A172 (cell line): ENCODE measurements around the gene STAG3. TPM values are rescaled to one million over a fixed set of nuclear protein-coding genes. Genes with fewer than 3 reads are reported as not detected.
"Not testable (repeated sequence)": the region's sequence is repeated elsewhere in the genome, so short reads cannot be mapped to it uniquely, and the experiment has no call there.

Experiments
- DNase-seq: peaks from one replicate; pipeline ENCODE4 v3.0.0-alpha.2; 2015; ENCODE audit warnings: low spot score
- total RNA-seq: library from RNA; depleted of rRNA; stranded (reverse); fragments of >200 nt; shearing (Covaris generic); gene quantifications from 2 replicates; pipeline ENCODE4 v1.2.3, GENCODE V29; 2014

The STAG3 gene
- total RNA-seq, 1 experiment from 2014 or later: 9.0 TPM

DNA sequence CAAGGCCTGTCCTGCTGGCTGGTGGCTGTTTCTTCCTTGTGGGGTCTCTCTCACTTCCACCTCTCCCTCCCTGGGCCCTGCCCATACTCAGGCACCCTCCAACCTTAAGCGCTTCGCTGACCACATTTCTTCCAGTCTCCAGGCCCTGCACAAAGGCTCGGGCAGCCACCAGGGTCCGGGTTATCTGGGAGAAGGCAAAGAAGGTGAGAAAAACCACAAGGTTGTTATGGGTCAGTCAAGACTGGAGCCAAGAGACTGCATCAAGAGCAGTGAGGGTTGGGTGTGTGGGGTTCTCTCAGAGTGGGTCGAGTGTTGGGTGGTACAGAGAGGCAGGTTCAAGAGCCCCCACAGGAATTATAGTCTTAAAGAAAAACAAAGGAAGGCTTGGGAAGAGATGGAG, 3.1 kb upstream of the STAG3 start:
- DNase-seq: no peak

DNA sequence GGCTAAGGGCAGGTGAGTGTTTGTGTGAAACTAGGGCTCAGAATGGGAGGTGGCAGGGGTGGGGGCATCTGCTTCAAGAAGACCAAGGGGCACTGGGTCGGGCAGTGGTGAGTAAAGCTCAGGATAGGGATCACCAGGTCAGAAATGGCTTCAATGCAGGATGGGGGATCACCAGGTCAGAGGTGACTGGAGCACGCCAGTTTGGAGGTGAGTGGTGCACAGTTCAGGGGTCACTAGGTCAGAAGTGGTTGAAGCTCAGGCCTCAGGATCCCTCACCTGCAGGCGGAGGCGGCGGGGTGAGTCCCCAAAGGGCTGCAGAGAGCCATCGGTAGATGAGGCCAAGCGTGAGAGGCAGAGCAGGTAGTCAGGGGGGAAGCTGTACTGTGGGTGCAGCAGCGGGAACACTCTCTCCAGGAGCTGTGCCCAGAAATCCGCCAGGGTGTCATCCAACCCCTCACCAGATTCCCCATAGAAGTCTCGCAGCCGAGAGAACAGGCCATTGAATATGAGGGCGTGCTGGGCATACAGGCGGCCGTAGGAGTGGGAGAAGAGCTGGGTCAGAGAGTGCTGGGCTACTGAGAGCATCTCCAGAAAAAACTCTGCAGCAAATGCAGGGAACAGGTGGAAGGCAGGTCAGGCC, 2.3 kb upstream of the STAG3 start:
- DNase-seq: no peak

DNA sequence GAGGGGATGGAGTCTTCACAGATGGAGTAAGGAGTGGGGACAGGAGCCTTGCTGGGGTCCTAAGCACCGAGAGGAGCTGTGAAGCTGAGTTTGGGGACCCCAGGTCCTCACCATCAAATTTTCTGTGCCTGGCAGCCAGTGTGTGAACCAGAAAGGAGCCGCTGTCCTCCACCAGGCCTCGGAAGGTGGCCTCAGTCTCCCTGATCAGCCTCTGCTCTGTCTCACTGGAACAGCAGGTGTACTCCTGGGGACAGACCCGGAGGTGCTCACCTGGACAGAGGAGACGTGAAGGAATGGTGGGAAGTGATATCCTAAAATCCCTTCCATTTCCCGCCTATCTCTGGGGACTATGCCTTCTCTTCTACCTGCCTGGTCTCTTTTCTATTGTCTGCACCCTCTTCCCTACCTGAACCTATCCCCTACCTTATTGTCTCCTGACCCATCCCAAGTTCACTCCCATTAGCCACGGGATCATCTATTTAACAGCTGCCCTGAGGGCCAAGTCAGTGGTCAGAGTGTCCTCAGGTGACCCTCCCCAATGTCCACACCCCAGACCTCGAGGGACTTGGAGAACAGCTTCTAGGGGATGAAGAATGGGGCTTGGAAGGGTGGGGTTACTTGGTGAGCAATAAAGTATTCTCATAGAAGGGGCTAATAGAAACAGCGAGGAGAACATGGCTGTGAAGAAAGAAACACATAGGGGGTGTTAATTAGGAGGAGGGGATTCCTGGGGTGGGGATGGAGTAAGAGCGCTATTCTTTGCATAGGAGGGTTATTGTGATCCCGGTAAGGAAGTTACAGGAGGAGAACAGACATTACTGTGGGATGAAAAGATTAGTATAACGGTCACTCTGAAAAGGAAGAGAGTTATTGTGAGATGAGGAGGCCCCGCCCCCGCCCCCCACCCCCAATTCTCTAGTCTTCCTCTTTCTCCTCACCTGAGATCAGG, 1.3 kb upstream of the STAG3 start:
- no peak for DNase-seq

DNA sequence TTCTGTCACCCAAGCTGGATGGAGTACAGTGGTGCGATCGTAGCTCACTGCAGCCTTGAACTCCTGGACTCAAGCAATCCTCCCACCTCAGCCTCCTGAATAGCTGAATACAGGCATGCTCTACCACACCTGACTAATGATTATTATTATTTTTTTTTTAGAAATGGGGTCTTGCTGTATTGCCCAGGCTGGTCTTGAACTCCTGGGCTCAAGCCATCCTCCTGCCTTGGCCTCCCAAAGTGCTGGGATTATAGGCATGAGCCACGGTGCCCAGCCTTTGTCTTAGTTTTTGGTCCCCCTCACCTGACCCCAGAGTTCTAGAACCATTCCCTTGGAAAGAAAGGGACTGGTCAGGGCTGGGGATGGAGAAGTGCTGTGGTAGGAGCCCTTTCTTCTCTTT, 2.4 kb downstream of the STAG3 start:
- DNase-seq: not testable (repeated sequence)

DNA sequence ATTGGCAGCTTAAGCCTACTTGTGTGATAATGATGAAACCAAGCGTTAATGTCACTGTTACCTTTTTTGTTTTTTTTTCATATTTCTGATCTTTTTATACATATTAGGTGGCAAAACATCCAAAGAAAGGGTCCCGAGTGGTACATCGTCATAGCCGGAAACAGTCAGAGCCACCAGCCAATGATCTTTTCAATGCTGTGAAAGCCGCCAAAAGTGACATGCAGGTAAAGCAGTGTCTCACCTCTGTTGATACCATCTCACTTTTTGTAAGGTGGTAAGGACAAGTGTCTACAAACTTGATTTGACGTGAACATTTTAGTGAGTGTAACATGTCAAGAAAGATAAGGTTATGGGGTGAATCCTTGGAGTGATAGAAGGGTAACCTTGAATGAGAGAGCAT, 4.9 kb downstream of the STAG3 start:
- DNase-seq: not testable (repeated sequence)

DNA sequence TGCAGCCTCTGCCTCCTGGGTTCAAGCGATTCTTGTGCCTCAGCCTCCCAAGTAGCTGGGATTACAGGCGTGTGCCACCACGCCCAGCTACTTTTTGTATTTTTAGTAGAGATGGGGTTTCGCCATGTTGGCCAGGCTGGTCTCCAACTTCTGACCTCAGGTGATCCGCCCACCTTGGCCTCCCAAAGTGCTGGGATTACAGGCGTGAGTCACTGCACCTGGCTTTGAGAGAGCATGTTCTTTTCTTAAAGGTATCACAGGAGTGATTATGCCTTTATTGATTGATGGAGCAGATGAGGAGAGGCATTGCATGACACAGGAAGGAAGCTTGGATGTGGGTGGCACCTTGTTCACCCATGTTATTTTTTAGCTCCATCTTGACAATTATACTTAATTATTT, 5.4 kb downstream of the STAG3 start:
- not testable (repeated sequence) for DNase-seq

DNA sequence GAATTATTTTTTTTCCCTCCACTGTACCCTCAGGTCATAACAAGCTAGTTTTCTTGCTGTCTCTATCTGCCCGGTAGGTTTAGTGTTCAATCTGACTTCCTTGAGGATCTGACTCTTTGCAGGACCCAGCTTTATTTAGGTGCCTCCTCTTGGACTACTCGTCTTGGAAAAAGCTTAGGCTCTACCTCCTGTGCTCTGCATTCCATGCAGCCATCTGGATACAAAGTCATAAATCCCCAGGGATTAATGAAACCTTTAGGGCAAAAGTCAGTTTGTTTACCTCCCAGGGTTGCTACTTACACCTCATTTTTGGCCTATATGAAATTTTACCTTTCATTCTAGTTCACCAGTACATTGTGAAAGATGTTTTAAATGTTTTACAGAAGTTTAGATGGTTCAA, 8.0 kb downstream of the STAG3 start:
- DNase-seq: no peak

DNA sequence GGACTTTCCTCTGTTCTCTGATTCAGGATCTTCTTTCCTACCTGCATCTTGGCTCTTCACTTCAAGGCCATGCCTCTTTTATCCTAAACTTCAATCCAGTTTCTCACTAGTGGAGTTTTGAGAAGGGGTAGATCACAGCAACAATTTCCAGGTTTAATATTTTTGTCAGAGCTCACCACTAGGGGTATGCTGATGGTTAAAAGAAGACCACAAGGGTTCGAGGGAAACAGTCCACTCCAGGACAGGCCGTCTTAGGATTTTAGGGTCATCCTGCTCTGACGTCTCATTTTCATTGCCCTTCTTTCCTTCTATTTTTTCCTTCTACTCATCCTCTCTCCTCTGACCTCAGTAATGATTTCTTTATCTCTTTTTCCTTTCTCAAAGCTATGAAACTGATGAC, 11.3 kb downstream of the STAG3 start:
- DNase-seq: no peak

DNA sequence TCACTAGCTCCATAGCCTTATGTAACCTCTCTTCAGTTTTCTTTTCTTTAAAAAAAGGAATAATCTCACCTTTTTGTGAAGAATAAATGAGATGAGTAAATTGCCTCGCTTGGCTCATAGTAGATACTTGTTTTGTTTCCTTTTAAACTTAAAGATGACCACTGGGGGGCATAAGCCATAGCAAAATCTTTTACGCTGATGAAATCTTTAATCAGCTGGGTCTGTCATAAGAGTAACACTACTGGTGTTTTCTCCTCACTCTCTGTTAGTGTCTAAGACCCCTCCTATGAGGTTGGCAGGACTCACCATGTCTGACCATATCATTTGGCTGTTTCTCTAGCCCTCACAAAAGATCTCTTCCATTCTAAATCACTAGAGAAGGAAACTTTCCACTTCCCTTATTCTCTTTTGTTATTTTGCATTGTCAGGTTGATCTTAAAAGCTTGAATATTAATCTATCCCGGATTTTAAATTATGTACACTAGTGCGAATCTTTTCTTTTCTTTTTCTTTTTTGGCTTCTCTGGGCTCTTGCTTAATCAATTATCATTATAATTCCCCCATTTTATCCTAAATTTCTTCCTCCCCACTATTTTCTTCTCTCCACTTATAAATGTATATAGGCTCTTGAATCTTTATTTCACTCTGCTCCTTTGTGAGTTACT, 12.5 kb downstream of the STAG3 start:
- peak; percentile 42 for DNase-seq

DNA sequence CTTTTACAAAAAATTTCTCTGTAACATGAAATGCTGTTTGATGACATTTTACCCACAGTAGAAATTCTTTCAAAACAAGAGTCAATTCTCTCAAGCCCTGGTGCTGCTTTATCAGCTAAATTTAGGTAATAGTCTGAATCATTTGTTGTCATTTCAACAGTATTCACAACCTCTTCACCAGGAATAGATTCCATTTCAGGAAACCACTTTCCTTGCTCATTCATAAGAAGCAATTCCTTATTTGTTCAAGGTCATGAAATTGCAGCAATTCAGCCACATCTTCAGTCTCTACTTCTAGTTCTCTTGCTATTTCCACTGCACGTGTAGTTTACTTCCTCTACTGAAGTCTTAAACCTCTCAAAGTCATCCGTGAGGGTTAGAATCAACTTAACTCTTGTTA, 14.1 kb downstream of the STAG3 start:
- DNase-seq: no peak

DNA sequence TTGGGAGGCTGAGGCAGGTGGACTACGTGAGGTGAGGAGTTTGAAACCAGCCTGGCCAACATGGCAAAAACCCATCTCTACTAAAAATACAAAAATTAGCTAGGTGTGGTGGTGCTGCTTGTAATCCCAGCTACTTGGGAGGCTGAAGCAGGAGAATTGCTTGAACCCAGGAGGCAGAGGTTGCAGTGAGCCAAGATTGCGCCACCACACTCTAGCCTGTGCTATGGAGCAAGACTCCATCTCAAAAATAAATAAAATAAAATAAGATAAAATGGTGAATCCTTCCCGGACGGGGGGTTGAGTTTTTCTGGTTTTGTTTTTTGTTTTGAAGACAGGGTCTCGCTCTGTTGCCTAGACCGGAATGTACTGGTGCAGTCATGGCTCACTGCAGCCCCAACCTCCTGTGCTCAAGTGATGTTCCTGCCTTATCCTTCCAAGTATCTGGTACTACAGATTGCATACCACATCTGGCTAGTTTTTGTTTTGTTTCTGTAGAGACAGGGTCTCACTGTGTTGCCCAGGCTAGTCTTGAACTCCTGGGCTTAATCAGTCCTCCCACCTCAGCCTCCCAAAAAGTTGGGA, 14.7 kb downstream of the STAG3 start:
- not testable (repeated sequence) for DNase-seq

DNA sequence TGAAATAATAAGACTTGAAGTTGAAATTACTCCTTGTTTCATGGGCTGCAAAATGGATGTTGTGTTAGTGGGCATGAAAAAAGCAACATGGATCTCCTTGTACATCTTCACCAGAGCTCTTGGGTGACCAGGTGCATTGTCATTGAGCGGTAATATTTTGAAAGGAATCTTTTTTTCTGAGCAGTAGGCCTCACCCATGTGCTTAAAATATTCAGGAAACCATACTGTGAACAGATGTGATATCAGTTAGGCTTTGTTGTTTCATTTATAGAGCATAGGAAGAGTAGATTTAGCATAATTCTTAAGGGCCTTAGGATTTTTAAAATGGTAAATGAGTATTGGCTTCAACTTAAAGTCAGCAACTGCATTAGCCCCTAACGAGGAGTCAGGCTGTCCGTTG, 15.3 kb downstream of the STAG3 start:
- no peak for DNase-seq

DNA sequence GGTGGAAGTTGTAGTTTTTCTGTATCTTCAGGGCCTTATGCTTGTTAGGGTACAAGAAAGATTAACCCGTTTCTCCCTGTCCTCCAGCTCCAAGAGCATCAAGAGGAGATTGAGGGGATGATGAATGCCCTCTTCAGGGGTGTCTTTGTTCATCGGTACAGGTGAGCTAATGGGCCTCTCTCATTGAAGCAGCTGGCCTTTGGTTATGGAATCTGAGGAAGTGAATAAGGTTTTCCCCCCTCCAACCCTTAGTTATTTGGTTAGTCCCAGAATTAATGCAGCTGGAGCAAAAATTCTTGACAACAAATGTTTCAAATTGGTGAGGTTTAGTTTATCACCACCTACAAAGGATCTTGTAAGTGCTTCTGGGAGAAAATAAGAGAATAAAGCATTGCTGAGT, 17.5 kb downstream of the STAG3 start:
- no peak for DNase-seq

DNA sequence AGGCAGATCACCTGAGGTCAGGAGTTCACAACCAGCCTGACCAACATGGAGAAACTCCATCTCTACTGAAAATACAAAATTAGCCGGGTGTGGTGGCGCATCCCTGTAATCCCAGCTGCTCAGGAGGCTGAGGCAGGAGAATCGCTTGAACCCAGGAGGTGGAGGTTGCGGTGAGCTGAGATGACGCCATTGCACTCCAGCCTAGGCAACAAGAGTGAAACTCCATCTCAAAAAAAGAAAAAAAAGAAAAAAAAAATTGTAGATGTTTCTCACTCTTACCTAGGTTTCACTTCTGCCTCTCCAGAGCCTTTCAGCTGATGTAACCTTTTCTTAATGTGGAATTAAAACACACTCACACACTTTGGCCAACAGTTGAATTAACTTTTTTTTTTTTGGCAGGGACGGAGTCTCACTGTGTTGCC, 18.2 kb downstream of the STAG3 start:
- not testable (repeated sequence) for DNase-seq

DNA sequence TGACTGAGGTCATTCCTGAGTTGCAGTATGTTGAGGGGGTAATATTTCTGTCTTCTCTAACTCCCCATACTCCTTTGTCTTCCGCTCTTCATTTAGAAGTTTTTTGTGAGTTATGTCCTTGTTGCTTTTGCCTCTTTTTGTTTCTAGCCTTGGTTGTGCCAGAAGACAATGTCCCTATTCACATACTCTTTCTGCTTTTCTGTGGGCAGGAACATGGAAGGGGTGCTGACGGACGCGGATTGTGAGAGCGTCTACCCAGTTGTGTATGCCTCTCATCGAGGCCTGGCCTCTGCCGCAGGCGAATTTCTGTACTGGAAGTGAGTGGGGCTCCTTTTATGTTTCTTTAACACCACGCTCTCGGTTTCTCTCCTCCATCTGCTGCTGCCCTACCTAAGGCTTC, 20.5 kb downstream of the STAG3 start:
- DNase-seq: no peak

DNA sequence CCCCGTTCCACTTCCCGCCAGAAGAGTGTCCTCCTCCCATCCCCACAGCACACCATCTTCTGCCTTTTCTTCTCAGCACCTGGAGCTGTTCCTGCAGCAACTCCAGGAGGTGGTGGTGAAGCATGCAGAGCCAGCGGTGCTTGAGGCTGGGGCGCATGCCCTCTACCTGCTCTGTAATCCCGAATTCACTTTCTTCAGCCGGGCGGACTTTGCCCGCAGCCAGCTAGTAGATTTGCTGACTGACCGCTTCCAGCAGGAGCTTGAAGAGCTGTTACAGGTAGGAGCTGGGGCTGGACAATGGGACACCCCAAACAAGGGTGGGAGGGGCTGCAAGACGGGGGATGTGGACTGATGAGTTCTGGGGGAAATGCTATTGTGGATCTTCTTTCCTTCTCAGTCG, 23.0 kb downstream of the STAG3 start:
- DNase-seq: no peak

DNA sequence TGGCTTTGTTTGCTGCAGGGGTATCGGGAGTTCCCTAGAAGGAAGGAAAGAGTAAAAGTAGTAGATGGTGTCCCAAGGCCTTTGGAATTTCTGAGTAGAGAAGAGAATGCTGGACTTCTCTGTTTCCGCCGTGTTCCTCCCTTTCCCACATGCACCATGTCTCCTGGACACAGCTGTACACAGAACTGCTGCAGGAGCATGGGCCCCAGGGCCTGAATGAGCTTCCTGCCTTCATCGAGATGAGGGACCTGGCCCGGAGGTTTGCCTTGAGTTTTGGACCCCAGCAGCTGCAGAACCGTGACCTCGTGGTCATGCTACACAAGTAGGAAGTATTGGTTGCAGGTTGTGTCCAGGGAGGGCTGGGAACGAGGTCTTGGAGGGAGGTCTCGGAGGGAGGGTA, 26.7 kb downstream of the STAG3 start:
- no peak for DNase-seq

DNA sequence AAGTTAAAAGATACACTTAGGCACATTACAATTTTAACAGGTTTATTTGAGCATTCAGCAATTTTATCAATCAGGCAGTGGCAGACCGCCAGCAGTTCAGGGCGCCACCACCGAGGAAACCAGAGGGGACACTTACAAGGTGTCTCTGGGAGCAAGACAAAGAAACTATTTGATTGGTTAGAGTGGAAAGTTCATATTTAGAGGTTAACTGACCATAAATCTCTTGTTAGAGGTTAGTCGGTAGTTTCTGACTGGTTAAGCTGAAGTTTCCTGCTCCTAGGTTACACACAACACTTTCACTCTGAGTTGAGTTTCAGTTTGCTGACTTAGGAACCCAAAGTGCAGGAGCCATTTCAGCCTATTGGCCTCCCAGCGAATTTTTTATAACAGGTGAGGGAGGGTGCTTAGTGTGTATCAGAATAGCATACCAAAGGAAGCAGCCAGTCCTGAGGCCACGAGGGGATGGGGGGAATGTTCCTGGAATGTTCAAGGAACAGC, 31.2 kb downstream of the STAG3 start:
- no peak for DNase-seq

DNA sequence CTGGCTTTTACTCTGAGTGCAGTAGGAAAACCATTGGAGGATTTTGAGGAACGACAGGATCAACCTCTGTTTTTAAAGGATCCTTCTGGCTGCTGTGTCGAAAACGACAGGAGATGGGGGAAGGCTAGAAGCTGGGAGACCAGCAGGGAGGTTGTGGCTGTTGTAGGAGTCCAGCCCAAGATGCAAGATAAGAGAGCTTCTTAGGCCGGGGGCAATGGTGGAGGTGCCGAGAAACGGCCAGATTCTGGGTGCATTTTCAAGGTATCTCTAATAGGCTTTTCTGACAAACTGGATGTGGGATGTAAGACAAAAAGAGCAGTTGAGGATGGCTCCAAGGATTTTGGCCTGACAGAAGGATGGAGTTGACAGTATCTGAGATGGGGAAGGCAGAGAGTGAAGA, 31.8 kb downstream of the STAG3 start:
- no peak for DNase-seq

DNA sequence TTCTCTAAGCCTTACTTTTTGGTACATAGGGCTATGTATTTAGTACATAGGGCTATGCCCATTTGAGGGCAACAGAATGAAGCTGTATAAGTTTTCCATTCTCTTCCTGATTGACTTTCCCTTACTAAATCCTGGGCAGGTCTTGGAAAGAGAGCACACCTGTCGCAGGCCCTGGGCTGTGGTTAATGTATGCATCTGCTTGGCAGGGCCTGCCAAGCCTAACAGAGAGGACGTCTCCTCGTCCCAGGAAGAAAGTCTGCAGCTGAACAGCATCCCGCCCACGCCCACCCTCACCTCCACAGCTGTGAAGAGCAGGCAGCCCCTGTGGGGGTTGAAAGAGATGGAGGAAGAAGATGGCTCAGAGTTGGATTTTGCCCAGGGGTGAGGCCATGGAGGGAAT, 33.1 kb downstream of the STAG3 start:
- no peak for DNase-seq

DNA sequence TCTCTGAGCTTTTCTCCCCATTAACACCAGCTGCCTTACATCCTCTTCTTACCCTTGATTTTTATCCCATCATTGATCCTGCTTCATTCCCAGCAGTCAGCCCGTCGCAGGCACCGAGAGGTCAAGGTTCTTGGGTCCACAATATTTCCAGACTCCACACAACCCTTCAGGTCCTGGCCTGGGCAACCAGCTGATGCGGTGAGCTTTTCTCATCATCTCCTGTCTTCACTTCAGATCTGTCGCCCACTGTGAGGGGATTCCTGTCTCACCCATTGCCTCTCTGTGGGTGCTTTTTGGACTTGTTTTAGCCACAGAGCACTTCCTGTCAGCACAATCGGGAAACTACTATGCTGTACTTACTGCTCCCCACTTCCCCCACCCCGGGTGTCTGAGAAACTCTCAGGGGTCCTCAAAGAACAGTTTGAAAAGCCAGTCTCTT, 33.6 kb downstream of the STAG3 start:
- no peak for DNase-seq

DNA sequence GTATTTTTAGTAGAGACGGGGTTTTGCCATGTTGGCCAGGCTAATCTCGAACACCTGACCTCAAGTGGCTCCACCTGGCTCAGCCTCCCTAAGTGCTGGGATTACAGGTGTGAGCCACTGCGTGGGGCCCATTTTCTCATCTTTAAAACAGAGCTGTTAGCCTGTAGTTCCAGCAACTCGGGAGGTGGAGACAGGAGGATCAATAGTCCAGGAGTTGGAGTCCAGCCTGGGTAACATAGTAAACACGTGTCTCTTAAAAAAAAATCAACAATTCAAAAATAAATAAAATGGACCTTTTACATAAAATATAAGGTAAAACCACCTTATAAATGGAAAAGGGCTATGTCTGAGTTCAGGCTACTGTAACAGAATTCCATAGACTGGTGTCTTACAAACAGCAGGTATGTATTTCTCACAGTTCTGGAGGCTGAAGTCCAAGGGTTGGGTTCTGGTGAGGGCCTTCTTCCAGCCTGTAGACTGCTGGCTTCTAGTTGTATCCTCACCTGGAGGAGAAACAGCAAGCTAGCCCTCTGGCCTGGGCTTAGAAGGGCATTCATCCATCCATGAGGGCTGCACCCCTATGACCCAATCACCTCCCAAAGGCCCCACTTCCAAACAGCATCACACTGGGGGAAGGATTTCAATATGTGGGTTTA, 35.0 kb downstream of the STAG3 start:
- DNase-seq: no peak
